ENCODE results near the gene THSD4.

- TF ChIP-seq, protein P1, sequence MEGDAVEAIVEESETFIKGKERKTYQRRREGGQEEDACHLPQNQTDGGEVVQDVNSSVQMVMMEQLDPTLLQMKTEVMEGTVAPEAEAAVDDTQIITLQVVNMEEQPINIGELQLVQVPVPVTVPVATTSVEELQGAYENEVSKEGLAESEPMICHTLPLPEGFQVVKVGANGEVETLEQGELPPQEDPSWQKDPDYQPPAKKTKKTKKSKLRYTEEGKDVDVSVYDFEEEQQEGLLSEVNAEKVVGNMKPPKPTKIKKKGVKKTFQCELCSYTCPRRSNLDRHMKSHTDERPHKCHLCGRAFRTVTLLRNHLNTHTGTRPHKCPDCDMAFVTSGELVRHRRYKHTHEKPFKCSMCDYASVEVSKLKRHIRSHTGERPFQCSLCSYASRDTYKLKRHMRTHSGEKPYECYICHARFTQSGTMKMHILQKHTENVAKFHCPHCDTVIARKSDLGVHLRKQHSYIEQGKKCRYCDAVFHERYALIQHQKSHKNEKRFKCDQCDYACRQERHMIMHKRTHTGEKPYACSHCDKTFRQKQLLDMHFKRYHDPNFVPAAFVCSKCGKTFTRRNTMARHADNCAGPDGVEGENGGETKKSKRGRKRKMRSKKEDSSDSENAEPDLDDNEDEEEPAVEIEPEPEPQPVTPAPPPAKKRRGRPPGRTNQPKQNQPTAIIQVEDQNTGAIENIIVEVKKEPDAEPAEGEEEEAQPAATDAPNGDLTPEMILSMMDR (IDR thresholded peaks at IDR 0.05) = no peak
- TF ChIP-seq POLR2AphosphoS5 (IDR thresholded peaks at IDR 0.05; ENCODE audit: low read depth, low read length) (no peak), TCF7L2 (IDR thresholded peaks at IDR 0.05; ENCODE audit: low read depth, low read length) (no peak)
- TF ChIP-seq, protein P2, sequence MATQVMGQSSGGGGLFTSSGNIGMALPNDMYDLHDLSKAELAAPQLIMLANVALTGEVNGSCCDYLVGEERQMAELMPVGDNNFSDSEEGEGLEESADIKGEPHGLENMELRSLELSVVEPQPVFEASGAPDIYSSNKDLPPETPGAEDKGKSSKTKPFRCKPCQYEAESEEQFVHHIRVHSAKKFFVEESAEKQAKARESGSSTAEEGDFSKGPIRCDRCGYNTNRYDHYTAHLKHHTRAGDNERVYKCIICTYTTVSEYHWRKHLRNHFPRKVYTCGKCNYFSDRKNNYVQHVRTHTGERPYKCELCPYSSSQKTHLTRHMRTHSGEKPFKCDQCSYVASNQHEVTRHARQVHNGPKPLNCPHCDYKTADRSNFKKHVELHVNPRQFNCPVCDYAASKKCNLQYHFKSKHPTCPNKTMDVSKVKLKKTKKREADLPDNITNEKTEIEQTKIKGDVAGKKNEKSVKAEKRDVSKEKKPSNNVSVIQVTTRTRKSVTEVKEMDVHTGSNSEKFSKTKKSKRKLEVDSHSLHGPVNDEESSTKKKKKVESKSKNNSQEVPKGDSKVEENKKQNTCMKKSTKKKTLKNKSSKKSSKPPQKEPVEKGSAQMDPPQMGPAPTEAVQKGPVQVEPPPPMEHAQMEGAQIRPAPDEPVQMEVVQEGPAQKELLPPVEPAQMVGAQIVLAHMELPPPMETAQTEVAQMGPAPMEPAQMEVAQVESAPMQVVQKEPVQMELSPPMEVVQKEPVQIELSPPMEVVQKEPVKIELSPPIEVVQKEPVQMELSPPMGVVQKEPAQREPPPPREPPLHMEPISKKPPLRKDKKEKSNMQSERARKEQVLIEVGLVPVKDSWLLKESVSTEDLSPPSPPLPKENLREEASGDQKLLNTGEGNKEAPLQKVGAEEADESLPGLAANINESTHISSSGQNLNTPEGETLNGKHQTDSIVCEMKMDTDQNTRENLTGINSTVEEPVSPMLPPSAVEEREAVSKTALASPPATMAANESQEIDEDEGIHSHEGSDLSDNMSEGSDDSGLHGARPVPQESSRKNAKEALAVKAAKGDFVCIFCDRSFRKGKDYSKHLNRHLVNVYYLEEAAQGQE (IDR thresholded peaks at IDR 0.05; ENCODE audit: insufficient read depth in 1 of 2, low read depth in 2 of 2, low read length in 1 of 2) = no peak
Measured at GRCh38 chr15:71612397-71612722, 497.1 kb downstream of the THSD4 start.
